B cell (primary cell): ENCODE measurements around the gene NDUFS6. TPM values are rescaled to one million over a fixed set of nuclear protein-coding genes. Genes with fewer than 3 reads are reported as not detected.
"Not testable (repeated sequence)": the region's sequence is repeated elsewhere in the genome, so short reads cannot be mapped to it uniquely, and the experiment has no call there.

Source experiments
- ATAC-seq: fragments of 200-7000 bp; cut with Tn5 transposase; one replicate; pipeline ENCODE4 v1.10.0; 2021; ENCODE audit warnings: low read depth, mild to moderate bottlenecking, moderate number of reproducible peaks, moderate library complexity
- CTCF ChIA-PET: fragments of 350-600 bp; sonication (Branson Sonifier 250); formaldehyde crosslinking; loops from one replicate; lab custom pipeline; 2021; ENCODE audit warnings: antibody characterized with exemption, inconsistent platforms; lab: Charles Lee
- POLR2A ChIA-PET: fragments of 350-600 bp; sonication (Branson Sonifier 250); formaldehyde crosslinking; loops from one replicate; lab custom pipeline; 2021; ENCODE audit warnings: antibody characterized with exemption; lab: Charles Lee
- DNase-seq: peaks from one replicate; pipeline ENCODE4 v3.0.0; 2013
- H2AFZ ChIP-seq: 2 replicates; pipeline ENCODE4 v1.6.1; 2012; ENCODE audit warnings: mild to moderate bottlenecking, low read depth, low read length; ENCODE audit not compliant: insufficient read depth, poor library complexity, severe bottlenecking
- H3K27ac ChIP-seq, 2 donors: 1 replicate in 1 of 2; 2 replicates in 1 of 2; pipeline ENCODE4 v1.5.1; 2012 to 2013; ENCODE audit warnings: low read length in 2 of 2, mild to moderate bottlenecking in 2 of 2, moderate library complexity in 1 of 2
- H3K27me3 ChIP-seq, 4 experiments: fragments of 200-600 bp in 1 of 4; sonication (generic) in 1 of 4; replicated peaks in 1 of 4; 1 replicate in 2 of 4; 2 replicates in 2 of 4; pipeline versions ENCODE4 v1.6.1 to v1.7.0; 2013 to 2016; ENCODE audit warnings: low read length in 3 of 4, mild to moderate bottlenecking in 2 of 4, mixed read lengths in 1 of 4, moderate library complexity in 1 of 4; ENCODE audit not compliant: insufficient read depth in 4 of 4, control insufficient read depth in 3 of 4; ENCODE audit errors: control extremely low read depth in 1 of 4
- H3K36me3 ChIP-seq, 2 experiments: replicated peaks in 1 of 2; 1 replicate in 1 of 2; 2 replicates in 1 of 2; pipeline versions ENCODE4 v1.6.1 to v1.7.1; 2013; ENCODE audit warnings: low read length in 1 of 2; ENCODE audit not compliant: insufficient read depth in 2 of 2, control insufficient read depth in 1 of 2; ENCODE audit errors: control extremely low read depth in 1 of 2, extremely low read depth in 1 of 2
- H3K4me1 ChIP-seq, 2 donors: fragments of 200-600 bp in 1 of 2; sonication (generic) in 1 of 2; 1 replicate in 1 of 2; 2 replicates in 1 of 2; pipeline versions ENCODE4 v1.5.1 to v1.6.1; 2013 to 2017; ENCODE audit warnings: low read length in 2 of 2; ENCODE audit not compliant: control insufficient read depth in 2 of 2, insufficient read depth in 2 of 2
- H3K4me2 ChIP-seq: replicated peaks from 2 replicates; pipeline ENCODE3; 2012; ENCODE audit warnings: mild to moderate bottlenecking, low read depth, low read length; ENCODE audit not compliant: poor library complexity, severe bottlenecking
- H3K4me3 ChIP-seq, 5 experiments: fragments of 200-600 bp in 1 of 5; sonication (generic) in 1 of 5; 1 replicate in 3 of 5; 2 replicates in 2 of 5; pipeline versions ENCODE4 v1.5.1 to v1.7.0; 2011 to 2016; ENCODE audit warnings: low read length in 4 of 5, mild to moderate bottlenecking in 4 of 5, low read depth in 2 of 5, control low read depth in 1 of 5, moderate library complexity in 1 of 5; ENCODE audit not compliant: insufficient read depth in 1 of 5; ENCODE audit errors: control extremely low read depth in 1 of 5, extremely low read depth in 1 of 5
- H3K79me2 ChIP-seq: fragments of 200-600 bp; sonication (generic); one replicate; pipeline ENCODE4 v1.6.0; 2016; ENCODE audit warnings: low read length; ENCODE audit not compliant: control insufficient read depth, insufficient read depth
- H3K9ac ChIP-seq: fragments of 200-600 bp; sonication (generic); 2 replicates; pipeline ENCODE4 v1.6.1; 2017; ENCODE audit warnings: mild to moderate bottlenecking, low read length, moderate library complexity
- H3K9me3 ChIP-seq, 3 donors: one replicate each; pipeline versions ENCODE4 v1.6.1 to v1.7.1; 2013; ENCODE audit warnings: low read length in 2 of 3; ENCODE audit not compliant: control insufficient read depth in 2 of 3, insufficient read depth in 1 of 3; ENCODE audit errors: control extremely low read depth in 1 of 3
- H4K20me1 ChIP-seq: 2 replicates; pipeline ENCODE4 v1.6.0; 2012; ENCODE audit warnings: mild to moderate bottlenecking, low read length; ENCODE audit not compliant: insufficient read depth, control insufficient read depth, poor library complexity, severe bottlenecking
- H3K27ac Mint-ChIP-seq: one replicate; pipeline ENCODE4 v1.8.0; 2021; ENCODE audit warnings: mixed read lengths
- H3K27me3 Mint-ChIP-seq: one replicate; pipeline ENCODE4 v1.8.0; 2021; ENCODE audit warnings: mixed read lengths
- H3K4me1 Mint-ChIP-seq: one replicate; pipeline ENCODE4 v1.8.0; 2021; ENCODE audit warnings: mixed read lengths
- H3K4me3 Mint-ChIP-seq: one replicate; pipeline ENCODE4 v1.8.0; 2021; ENCODE audit warnings: mixed read lengths
- H3K9me3 Mint-ChIP-seq: one replicate; pipeline ENCODE4 v1.8.0; 2022; ENCODE audit warnings: mixed read lengths; ENCODE audit not compliant: insufficient read depth
- EZH2 ChIP-seq: IDR thresholded peaks from 2 replicates; pipeline ENCODE4 v1.6.1; 2012; ENCODE audit warnings: borderline replicate concordance, low read depth, mild to moderate bottlenecking, moderate library complexity, low read length; ENCODE audit not compliant: insufficient read depth, poor library complexity, severe bottlenecking
- WGBS: methylation state at CpG from one replicate; pipeline ENCODE4 v1.1.5; 2013; ENCODE audit warnings: missing lambda C conversion rate; ENCODE audit not compliant: insufficient coverage; 5-methylcytosine and 5-hydroxymethylcytosine counted together
- intact Hi-C: fragments of 100-400 bp; cut with micrococcal nuclease; formaldehyde crosslinking; loops from one replicate; pipeline ENCODE4 v1.10.0; 2022
- polyA plus RNA-seq: library from polyadenylated mRNA; depleted of rRNA; stranded (reverse); fragments of >200 nt; gene quantifications from 2 replicates; pipeline ENCODE4 v1.2.3, GENCODE V29; 2012
- total RNA-seq, 2 donors: library from RNA; stranded (reverse); fragments of 120-200 nt in 1 of 2; gene quantifications; 1 replicate in 1 of 2; 2 replicates in 1 of 2; pipeline versions ENCODE4 v1.2.3 to v1.2.4, GENCODE V29; 2013 to 2022
- TF ChIP-seq, protein P1 (sequence below): fragments of 200-600 bp; IDR thresholded peaks from one replicate; pipeline ENCODE4 v1.8.0; 2022; ENCODE audit warnings: antibody characterized with exemption, mild to moderate bottlenecking

The NDUFS6 gene
- total and polyA plus RNA-seq, 2 donors (not counting 1 experiment from before 2014, with no cell fraction given), result 16.9 to 18.0 TPM

DNA sequence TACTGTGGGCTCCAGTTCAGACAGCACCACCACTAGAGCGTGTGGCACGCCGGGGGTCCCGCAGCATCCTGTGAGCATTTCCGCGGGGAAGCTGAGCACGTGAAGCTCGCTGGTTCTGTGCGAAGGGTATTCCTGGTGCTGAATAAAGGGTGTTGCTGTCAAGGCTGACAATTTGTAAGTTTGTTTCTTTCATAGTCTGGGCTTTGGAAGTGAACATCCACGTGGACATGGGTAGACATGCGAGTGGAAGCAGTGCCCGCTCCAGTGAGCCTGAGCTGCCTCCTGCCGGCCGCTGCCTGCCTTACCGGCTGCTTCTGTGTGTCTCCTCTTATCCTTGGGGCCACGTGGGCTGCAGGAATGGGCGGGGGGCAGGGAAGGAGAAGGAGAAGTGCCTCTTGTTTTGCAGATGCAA lies 14.7 kb downstream of the NDUFS6 start:
- no peaks in the 10 kb centered on the region for H3K9me3 Mint-ChIP-seq
- Histone ChIP-seq H3K79me2 (peaks cover 3% of the 10 kb centered on the region), H2AFZ (no peak overlapping the region), H3K4me2 (no peak overlapping the region), H3K9me3 (no peaks in the 10 kb centered on the region), H3K36me3 (peaks cover 0 to 71% of the 10 kb centered on the region in 2 experiments), H3K4me1 (no peaks in the 10 kb centered on the region), H3K27ac (no peak overlapping the region), H3K4me3 (no peak overlapping the region), H4K20me1 (peaks cover 18% of the 10 kb centered on the region), H3K9ac (no peak overlapping the region), H3K27me3 (no peaks in the 10 kb centered on the region)
- CTCF ChIA-PET, result no interaction called here
- no peak for DNase-seq
- WGBS, result 97% methylated on average over 17 of the region's 17 CpGs
- POLR2A ChIA-PET, result no interaction called here
- TF ChIP-seq, protein P1, sequence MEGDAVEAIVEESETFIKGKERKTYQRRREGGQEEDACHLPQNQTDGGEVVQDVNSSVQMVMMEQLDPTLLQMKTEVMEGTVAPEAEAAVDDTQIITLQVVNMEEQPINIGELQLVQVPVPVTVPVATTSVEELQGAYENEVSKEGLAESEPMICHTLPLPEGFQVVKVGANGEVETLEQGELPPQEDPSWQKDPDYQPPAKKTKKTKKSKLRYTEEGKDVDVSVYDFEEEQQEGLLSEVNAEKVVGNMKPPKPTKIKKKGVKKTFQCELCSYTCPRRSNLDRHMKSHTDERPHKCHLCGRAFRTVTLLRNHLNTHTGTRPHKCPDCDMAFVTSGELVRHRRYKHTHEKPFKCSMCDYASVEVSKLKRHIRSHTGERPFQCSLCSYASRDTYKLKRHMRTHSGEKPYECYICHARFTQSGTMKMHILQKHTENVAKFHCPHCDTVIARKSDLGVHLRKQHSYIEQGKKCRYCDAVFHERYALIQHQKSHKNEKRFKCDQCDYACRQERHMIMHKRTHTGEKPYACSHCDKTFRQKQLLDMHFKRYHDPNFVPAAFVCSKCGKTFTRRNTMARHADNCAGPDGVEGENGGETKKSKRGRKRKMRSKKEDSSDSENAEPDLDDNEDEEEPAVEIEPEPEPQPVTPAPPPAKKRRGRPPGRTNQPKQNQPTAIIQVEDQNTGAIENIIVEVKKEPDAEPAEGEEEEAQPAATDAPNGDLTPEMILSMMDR, result no peak
- no peak for TF ChIP-seq EZH2
- no peak for ATAC-seq
- H3K27ac Mint-ChIP-seq, result no peak overlapping the region
- intact Hi-C loops, result no loop called here
- no peak overlapping the region for H3K4me3 Mint-ChIP-seq
- peaks cover 7% of the 10 kb centered on the region for H3K4me1 Mint-ChIP-seq
- no peaks in the 10 kb centered on the region for H3K27me3 Mint-ChIP-seq

GRCh38 chr5:1816495-1817089 lies 15.4 kb downstream of the NDUFS6 start:
- Histone ChIP-seq H3K36me3 (peaks cover 0 to 71% of the 10 kb centered on the region in 2 experiments), H4K20me1 (peaks cover 14% of the 10 kb centered on the region)
- H3K4me2 ChIP-seq, H2AFZ ChIP-seq, H3K9me3 Mint-ChIP-seq, H3K27me3 Mint-ChIP-seq, H3K4me1 ChIP-seq, H3K4me3 Mint-ChIP-seq, H3K4me1 Mint-ChIP-seq, DNase-seq, H3K9me3 ChIP-seq, H3K9ac ChIP-seq, ATAC-seq, H3K27ac ChIP-seq, H3K4me3 ChIP-seq, H3K27ac Mint-ChIP-seq, H3K27me3 ChIP-seq, CTCF ChIA-PET, POLR2A ChIA-PET, H3K79me2 ChIP-seq, intact Hi-C loops: not testable (repeated sequence)
- 100% methylated on average over 3 of the region's 18 CpGs for WGBS
